HEK293 (cell line): ENCODE measurements around the gene PVALEF.

Source experiments
- MZF1 ChIP-seq: fragments of 450-650 bp; formaldehyde crosslinking; IDR thresholded peaks from 2 replicates; pipeline ENCODE4 v1.5.1; 2017; ENCODE audit warnings: missing biosample characterization, missing genetic modification characterization, borderline replicate concordance
- ZNF664 ChIP-seq: fragments of 450-650 bp; formaldehyde crosslinking; IDR thresholded peaks from 2 replicates; pipeline ENCODE4 v1.5.1; 2016; ENCODE audit warnings: missing biosample characterization, missing genetic modification characterization
- TF ChIP-seq, protein P1 (sequence below): fragments of 450-650 bp; formaldehyde crosslinking; IDR thresholded peaks from 2 replicates; pipeline ENCODE4 v1.5.1; 2016; ENCODE audit warnings: missing biosample characterization, missing genetic modification characterization
- TF ChIP-seq, protein P2 (sequence below): fragments of 450-650 bp; formaldehyde crosslinking; IDR thresholded peaks from 2 replicates; pipeline ENCODE4 v1.5.1; 2017; ENCODE audit warnings: missing biosample characterization, mild to moderate bottlenecking, missing genetic modification characterization, moderate library complexity
- TF ChIP-seq, protein P3 (sequence below): fragments of 450-650 bp; formaldehyde crosslinking; IDR thresholded peaks from 2 replicates; pipeline ENCODE4 v1.5.1; 2016; ENCODE audit warnings: missing biosample characterization, missing genetic modification characterization
- TF ChIP-seq, protein P4 (sequence below): fragments of 450-650 bp; formaldehyde crosslinking; IDR thresholded peaks from 2 replicates; pipeline ENCODE4 v1.5.1; 2016; ENCODE audit warnings: missing biosample characterization, missing genetic modification characterization

DNA sequence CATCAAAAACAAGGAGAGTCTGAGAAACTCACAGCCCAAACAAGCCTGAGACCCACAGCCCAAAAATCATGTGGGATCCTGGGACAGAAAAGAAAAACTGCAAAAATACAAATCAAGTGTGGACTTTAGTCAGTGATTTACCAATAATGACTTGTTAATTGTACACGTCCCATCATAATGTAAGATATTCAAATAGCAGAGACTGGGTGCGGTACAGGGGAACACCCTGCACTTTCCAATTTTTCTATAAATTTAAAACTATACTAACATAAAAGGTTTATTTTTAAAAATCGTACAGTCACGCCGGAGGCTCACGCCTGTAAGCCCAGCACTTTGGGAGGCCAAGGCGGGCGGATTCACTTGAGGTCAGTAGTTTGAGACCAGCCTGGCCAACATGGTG is 48.7 kb downstream of the PVALEF start:
- TF ChIP-seq, protein P1, sequence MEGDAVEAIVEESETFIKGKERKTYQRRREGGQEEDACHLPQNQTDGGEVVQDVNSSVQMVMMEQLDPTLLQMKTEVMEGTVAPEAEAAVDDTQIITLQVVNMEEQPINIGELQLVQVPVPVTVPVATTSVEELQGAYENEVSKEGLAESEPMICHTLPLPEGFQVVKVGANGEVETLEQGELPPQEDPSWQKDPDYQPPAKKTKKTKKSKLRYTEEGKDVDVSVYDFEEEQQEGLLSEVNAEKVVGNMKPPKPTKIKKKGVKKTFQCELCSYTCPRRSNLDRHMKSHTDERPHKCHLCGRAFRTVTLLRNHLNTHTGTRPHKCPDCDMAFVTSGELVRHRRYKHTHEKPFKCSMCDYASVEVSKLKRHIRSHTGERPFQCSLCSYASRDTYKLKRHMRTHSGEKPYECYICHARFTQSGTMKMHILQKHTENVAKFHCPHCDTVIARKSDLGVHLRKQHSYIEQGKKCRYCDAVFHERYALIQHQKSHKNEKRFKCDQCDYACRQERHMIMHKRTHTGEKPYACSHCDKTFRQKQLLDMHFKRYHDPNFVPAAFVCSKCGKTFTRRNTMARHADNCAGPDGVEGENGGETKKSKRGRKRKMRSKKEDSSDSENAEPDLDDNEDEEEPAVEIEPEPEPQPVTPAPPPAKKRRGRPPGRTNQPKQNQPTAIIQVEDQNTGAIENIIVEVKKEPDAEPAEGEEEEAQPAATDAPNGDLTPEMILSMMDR, result no peak
- TF ChIP-seq, protein P2, sequence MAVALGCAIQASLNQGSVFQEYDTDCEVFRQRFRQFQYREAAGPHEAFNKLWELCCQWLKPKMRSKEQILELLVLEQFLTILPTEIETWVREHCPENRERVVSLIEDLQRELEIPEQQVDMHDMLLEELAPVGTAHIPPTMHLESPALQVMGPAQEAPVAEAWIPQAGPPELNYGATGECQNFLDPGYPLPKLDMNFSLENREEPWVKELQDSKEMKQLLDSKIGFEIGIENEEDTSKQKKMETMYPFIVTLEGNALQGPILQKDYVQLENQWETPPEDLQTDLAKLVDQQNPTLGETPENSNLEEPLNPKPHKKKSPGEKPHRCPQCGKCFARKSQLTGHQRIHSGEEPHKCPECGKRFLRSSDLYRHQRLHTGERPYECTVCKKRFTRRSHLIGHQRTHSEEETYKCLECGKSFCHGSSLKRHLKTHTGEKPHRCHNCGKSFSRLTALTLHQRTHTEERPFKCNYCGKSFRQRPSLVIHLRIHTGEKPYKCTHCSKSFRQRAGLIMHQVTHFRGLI (tag by site-specific recombination), result no peak
- TF ChIP-seq ZNF664 (tag by site-specific recombination) (no peak), MZF1 (tag by site-specific recombination) (no peak)
- TF ChIP-seq, protein P3, sequence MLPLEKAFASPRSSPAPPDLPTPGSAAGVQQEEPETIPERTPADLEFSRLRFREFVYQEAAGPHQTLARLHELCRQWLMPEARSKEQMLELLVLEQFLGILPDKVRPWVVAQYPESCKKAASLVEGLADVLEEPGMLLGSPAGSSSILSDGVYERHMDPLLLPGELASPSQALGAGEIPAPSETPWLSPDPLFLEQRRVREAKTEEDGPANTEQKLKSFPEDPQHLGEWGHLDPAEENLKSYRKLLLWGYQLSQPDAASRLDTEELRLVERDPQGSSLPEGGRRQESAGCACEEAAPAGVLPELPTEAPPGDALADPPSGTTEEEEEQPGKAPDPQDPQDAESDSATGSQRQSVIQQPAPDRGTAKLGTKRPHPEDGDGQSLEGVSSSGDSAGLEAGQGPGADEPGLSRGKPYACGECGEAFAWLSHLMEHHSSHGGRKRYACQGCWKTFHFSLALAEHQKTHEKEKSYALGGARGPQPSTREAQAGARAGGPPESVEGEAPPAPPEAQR (tag by site-specific recombination), result no peak
- TF ChIP-seq, protein P4, sequence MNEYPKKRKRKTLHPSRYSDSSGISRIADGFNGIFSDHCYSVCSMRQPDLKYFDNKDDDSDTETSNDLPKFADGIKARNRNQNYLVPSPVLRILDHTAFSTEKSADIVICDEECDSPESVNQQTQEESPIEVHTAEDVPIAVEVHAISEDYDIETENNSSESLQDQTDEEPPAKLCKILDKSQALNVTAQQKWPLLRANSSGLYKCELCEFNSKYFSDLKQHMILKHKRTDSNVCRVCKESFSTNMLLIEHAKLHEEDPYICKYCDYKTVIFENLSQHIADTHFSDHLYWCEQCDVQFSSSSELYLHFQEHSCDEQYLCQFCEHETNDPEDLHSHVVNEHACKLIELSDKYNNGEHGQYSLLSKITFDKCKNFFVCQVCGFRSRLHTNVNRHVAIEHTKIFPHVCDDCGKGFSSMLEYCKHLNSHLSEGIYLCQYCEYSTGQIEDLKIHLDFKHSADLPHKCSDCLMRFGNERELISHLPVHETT (tag by site-specific recombination), result no peak
